Brain pericyte (primary cell): Measurements from ENCODE around the gene TMEM178A.
"Not testable (repeated sequence)": the region's sequence is repeated elsewhere in the genome, so short reads cannot be mapped to it uniquely, and the experiment has no call there.

Source experiments
- DNase-seq: peaks from one replicate; pipeline ENCODE4 v3.0.0-alpha.2; 2012; ENCODE audit warnings: low read depth, low spot score

Gene TMEM178A

GRCh38 chr2:39712953-39713352 lies 47.2 kb downstream of the TMEM178A start:
- no peak for DNase-seq

- no peak for DNase-seq
Measured at GRCh38 chr2:39715095-39715494, 49.4 kb downstream of the TMEM178A start.

- no peak for DNase-seq
Measured at GRCh38 chr2:39715822-39716221, 50.1 kb downstream of the TMEM178A start.

GRCh38 chr2:39717067-39717466 lies 51.4 kb downstream of the TMEM178A start:
- no peak for DNase-seq

DNA sequence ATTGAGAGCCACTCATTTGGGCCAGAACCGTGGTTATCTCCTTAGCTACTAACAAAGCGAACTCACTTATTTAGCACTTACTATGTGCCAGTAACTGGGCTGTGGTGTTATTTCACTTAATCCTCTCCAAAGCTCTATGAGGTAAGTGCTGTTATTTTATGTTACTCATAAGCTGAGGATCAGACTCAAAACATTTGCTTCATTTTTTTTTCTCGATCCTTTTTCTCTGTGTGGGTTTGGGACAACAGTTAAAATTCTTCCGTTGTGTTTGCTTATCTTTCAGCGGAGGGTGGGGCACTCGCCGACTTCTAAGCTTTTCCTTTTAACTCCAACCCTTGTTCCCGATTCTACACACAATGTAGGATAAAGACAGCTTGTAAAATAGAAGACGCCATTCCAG lies 52.8 kb downstream of the TMEM178A start:
- no peak for DNase-seq

- no peak for DNase-seq
Measured at GRCh38 chr2:39719317-39719716, 53.6 kb downstream of the TMEM178A start.

GRCh38 chr2:39720970-39721369 lies 55.3 kb downstream of the TMEM178A start:
- no peak for DNase-seq

- DNase-seq, result no peak
Measured at GRCh38 chr2:39723497-39723896, 57.8 kb downstream of the TMEM178A start.

GRCh38 chr2:39723946-39724827 lies 58.5 kb downstream of the TMEM178A start:
- no peak for DNase-seq

DNA sequence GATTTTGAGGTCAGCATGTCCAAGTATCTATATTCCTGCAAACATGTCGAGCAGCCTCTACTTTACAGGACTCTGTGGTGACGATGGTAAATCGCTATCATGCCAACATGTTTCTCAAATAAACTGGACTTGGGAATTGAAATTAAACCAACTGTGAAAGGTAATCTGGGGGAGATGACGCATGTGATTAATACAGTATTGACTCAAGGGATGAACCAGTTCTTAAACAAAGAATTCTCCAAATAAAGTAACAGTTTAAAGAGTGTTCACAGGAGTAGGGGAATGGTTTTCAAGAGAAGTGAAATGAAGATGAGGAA lies 59.1 kb downstream of the TMEM178A start:
- DNase-seq, result no peak

DNA sequence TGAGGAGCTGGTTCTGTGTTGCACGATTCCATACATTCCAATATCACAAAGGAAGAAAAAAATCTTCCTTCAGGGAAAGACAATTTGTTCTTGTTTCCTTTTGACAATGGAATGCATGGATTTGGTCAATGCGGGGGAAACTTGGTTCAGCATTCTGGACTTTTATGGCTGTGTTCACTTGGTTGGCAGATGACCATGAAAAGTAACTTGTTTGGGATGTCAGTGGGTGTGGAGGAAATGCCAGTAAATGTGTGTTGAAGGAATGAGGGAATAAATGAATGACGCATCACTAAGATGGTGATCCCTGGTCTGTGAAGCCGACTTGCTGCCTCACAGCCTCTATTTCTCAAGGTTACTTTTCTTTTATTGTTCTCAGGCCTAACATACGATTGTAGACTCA lies 59.7 kb downstream of the TMEM178A start:
- DNase-seq, result no peak

GRCh38 chr2:39728085-39728484 lies 62.4 kb downstream of the TMEM178A start:
- not testable (repeated sequence) for DNase-seq

DNA sequence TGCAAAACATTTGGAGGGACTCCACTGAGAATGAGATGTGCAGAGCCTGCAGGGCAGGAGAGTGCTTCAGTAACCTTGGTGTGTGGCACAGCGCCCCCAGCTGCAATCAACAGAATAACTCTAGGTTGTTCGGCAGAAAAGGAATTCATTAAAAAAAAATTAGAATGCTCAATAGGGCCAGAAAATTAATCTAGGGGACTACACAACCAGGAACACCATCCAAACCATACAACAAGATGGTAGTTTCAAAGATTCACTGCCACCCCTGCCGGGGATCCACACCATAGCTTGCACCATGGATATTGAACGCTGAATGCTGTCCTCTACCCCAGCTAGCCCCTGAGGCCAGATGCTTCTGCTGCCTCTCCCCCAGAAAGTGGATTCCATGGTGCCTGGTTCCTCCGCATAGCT lies 63.2 kb downstream of the TMEM178A start:
- no peak for DNase-seq

DNA sequence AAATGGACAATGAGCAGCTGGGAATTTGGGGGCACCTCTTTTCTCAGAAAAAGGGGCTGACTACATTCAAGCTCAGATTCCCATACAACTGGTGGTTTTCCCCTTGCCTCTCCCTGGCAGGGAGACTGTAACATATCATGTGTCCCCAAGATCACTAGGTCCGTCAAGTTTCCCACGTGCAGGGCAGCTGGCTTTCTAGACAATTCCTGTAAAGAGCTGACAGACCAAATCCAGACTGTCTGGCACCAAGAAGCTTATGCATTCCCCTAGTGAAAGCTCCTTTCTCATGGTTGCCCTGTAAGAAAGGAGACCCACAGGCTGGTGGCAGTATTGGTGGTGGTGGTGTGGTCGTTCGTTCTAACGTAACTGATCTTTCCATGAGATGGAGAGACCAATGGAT lies 64.6 kb downstream of the TMEM178A start:
- no peak for DNase-seq

DNA sequence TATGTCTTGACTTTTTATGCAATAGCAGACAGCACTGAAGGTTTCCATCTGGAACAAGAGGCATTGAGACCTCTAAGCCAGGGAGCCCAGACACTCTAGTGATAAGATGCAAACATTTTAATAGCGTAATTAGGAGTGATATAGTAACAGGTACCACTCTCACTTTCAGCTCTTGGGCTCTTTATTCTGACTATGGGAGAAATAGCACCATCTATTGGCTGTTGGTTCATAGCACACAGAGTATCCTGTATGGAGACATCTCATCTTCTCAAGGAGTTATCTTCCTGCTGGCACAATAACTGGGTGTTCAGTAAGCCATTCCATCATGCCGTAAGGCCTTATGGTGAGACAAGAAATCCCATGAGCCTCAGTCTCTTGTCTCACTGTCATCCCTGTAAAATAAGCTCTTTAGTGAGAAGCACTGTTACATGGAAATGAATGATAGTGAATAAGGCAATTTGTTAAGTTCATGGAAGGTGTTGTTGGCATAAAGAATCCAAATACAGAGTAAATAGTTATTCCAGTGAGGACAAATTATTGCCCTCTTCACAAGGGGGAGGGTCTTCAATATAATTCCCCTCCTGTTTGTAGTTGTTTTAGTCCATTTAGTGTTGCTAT lies 65.1 kb downstream of the TMEM178A start:
- DNase-seq, result no peak

- DNase-seq, result no peak
Measured at GRCh38 chr2:39731546-39731945, 65.8 kb downstream of the TMEM178A start.

GRCh38 chr2:39732482-39732881 lies 66.8 kb downstream of the TMEM178A start:
- no peak for DNase-seq

- no peak for DNase-seq
Measured at GRCh38 chr2:39733070-39733674, 67.5 kb downstream of the TMEM178A start.

DNA sequence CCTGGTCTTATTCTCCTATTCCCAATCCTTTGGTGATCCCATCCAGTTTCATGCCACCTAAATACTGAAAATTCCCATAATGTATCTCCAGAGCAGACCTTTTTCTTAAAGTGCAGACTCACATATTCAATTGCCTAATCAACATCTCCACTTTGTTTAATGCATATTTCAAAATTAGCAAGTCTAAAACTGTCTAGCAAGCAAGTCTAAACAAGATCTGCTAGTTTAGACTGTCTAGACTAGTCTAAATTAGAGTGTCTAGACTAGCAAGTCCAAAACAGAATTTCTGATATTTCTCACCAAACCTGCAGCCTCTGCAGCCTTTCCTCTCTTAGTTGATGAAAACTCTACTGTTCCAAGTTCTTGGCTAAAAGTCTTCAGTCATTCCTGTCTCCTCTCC lies 68.7 kb downstream of the TMEM178A start:
- DNase-seq, result no peak

- DNase-seq, result no peak
Measured at GRCh38 chr2:39735648-39736047, 69.9 kb downstream of the TMEM178A start.

- no peak for DNase-seq
Measured at GRCh38 chr2:39736640-39737039, 70.9 kb downstream of the TMEM178A start.

DNA sequence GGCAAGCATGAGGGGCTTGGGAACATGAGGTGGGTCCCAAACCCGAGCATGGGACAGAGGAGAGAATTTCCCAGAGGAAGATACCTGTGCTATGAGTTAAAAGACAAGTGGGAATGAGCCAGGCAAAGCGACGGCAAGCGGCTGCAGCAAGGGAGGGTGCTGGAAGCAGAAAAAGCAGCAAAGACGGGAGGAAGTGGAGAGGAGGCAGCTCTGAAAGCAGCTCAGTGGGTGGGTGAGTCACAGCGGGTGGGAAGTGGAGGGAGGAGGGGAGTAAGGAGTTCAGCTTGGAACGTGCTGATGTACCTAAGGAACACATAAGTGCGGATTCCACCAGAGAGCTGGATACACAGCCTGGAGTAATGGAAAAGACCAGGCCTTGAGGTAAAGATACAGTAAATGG lies 71.9 kb downstream of the TMEM178A start:
- DNase-seq, result peak; percentile 59

DNA sequence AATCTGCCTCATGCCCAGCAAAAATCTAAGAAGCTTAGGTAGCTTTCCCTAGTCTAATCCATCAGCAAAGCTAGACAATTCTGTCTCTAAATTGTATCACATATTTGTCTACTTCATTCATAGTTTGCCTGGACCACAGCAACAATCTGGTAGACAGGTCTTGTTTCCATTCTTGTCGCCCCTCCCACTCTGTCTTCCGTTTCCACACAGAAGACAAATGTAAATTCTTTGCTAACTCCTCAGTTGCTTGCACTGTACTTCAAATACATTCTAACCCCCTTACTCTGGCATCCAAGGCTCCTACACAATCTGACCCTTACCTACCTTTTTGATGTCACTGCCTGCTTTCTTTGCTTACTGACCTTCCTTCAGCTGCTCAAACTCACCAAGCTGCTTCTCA lies 73.2 kb downstream of the TMEM178A start:
- DNase-seq, result no peak
